Cortex of kidney (tissue), 1 donor: Measurements from ENCODE around the gene SMYD1.

ENCODE experiments used
- DNase-seq: peaks from one replicate; lab custom pipeline; 2025; lab: John Stamatoyannopoulos, UW

SMYD1 gene

DNA sequence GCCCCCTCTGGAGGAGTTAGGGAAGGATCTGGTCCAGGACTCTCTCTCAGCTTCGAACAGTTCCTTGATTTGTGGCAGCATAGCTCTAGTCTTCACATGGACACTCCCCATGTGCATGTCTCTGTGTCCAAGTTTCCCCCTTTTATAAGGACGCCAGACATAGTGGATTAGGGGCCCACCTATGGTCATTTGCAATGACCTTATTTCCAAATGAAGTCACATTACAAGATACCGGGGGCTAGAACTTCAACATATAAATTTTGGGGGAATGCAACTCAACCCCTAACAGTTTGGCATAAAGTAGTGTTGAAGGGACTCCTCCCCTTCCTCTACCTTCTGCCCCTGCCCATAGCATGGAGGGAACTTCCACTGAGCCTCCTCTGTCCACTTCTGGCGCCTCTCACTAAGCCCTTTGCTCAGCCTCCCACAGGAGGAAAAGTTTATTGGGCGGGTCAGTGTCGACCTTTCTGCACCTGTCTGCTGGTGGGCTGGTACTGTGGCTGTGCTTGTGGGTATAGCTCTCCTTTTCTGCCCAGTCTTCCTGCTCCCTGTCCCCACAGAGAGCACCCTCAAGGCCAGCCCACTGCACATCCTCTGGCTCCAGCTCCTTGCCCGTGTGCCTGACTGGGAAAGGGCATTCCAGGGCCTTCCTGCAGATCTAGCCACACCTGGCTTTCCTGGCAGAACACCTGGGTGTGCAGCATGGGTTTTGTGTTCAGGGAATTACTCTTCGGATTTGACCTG is 54.7 kb downstream of the SMYD1 start:
- no peak for DNase-seq

GRCh38 chr2:88123164-88123974 is 55.7 kb downstream of the SMYD1 start:
- DNase-seq, result no peak

DNA sequence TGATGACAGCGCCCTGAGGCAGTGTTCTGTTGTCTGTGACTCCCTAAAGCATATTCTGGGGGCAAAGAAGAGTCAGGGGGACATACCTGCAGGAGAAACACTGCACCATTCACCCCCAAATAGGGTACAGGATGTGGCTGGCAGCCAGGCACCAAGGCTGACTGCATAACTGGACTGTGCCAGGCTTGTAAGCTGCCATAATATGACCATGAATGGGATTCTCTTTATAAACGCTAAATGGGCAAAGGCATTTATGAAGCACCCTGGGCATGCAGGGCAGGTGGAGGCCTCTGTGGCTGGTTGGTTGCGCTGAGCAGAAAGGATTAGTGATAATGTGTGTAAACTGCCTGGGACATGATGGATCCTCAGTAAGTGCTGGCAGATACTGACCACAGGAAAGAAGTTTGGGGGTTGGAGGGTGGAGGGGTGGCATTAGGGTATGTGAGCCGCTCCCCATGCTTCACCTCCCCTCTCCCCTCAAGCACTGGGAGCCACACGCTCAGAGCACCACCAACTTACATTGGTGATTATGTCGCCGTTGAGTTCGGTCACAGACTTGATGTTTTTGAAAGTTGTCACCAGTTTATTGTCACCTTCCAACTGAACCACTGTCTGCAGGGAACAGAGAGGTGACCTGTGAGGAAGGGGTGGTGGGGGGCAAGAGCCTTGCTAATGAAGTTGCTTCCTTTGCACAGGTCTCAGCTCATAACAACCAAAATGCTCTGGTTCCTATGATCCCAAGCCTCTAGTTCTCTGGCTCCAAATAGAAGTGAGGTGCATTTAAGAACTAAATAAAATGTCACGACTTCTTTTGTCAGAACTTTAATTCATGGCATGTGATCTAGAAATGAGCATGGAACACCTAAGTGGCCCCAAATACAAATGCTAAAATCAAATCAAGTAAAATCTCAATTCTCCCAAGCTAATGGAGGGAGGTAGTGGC is 56.6 kb downstream of the SMYD1 start:
- DNase-seq, result no peak

DNA sequence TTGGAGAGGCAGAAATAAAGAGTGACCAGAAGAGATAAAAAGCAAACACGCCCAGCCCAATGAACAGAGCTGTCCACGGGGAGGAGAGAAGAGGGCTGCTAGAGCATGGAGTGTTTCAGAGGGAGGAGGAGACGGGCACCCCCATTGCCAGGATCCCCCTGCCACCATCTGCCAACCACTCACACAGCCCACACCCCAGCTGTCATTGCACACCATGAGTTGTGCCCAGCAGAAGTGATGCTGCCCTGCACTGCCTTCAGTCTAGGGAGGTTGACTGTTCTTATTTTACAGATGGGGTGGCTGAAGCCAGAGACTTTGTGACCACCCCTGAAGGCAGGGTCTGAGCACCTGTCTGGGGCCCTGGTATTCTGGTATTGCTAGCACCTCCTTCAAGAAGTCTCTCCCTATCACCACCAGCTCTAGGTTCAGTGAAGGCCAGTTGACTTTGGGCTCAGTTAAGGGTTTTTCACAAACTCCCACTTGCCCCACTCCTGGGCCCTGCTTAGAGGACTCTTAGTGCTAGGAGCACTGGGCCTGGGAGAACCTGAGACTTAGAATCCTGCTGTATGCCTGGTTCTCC is 57.8 kb downstream of the SMYD1 start:
- no peak for DNase-seq

GRCh38 chr2:88125924-88126771 is 58.5 kb downstream of the SMYD1 start:
- DNase-seq, result no peak

GRCh38 chr2:88126772-88127637 is 59.4 kb downstream of the SMYD1 start:
- DNase-seq, result no peak

DNA sequence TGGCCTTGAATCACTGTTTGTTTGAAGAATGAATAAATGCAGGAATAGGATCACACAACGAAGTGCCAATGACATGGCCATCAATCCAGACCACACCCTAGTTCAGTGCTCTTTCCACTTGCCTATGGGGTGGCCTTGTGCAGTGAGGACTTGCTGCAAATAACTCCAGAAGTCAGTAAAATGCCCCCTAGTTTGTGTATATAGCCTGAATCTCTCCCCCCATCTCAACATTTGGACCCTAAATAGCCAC is 59.9 kb downstream of the SMYD1 start:
- DNase-seq, result no peak

DNA sequence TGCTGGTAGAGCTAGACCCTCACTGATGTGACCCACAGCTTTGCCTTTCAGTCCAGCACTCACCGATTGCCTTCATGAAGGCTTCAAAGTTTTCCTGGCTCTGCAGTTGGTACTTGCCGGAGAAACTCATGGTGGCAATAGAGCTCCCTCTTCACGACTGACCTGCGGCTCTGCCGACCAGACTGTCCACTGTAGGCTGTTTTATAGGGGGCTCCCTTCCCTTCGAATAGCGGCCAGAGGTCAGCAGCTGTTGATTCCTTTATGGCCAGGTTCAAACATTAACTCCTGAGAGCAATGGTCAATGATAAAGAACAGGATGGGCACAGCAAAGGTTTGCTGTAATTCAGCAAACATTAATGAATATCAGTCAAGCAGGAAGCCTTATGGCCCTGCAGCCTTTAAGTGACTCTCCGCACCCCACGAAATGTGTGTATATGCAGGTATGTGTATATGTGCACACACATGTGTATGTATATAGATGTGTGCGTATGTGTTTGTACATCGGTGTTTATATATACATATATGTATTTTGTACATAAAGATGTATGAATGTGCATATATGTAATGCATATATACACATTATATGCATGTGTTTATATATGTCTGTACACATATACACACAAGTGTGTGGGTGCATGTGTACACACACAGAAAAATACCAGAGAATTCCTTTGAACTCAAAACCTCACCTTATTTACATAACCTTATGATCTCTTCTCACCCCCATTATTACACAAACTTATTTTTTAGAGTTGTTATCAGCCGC is 60.4 kb downstream of the SMYD1 start, which contains the start of gene FABP1:
FABP1 (minus strand) TSS at position 175 of the 766 bp plus-strand sequence; CDS start at position 130, 45 bp downstream.
- no peak for DNase-seq

DNA sequence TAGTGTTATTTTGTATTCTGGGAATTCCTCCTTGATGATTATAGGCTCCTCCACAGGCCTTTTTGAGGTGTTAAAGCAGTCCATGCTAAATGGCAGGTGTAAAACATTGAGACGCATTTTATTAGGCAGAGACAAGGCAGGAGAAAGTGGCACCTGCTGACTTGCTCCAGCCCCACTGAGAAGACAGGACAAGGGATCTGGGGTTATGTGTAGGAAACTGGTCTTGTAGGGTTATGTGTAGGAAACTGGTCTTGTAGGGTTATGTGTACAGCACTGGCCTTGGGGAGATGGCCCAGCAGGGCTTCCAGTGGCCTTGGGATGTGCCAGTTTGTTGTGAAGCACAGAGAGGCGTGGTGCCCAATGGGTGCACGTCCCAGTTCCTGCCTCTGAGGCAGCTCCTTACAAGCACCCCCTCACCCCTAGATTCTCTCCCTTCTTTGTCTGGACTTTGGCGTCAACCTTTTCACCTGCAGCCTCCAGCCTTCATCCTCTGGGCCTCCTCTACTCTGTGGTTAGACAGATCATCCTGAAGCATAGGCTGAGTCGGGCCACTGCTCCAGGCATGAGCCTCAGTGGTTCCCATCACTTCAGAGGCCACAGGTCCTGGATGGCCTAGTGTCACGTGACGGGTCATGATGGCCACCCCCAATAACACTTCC is 61.2 kb downstream of the SMYD1 start:
- DNase-seq, result no peak

DNA sequence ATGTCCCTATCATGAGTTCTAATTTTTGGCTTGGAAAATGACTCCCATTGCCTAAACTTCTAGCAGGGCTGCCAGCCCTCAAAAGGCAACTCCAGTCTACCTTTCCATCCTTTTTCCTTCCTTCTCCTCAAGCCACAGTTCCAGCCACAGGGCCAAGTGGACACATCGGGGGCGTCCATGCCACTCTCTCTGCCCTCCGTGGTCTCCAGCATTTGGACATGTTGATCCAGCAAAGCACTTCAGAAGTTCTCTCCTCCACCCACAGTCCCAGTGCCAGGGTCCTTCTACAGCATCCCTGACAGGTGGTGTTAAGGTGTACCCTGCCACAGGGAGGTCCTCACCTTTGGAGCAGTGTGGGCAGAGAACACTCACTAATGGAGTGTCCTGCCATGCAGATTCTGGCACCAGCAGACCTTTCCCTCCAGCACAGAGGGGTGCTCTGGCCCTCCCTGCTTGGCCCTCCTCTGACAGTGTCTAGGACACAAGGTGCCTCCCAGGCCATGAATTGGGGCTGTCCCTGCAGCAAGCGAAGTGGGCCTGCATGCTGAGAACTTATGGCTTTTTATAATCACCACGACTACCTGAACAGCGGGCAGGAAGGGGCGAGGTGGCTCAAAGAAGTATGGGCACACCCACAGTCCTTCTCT is 61.8 kb downstream of the SMYD1 start:
- DNase-seq, result no peak

DNA sequence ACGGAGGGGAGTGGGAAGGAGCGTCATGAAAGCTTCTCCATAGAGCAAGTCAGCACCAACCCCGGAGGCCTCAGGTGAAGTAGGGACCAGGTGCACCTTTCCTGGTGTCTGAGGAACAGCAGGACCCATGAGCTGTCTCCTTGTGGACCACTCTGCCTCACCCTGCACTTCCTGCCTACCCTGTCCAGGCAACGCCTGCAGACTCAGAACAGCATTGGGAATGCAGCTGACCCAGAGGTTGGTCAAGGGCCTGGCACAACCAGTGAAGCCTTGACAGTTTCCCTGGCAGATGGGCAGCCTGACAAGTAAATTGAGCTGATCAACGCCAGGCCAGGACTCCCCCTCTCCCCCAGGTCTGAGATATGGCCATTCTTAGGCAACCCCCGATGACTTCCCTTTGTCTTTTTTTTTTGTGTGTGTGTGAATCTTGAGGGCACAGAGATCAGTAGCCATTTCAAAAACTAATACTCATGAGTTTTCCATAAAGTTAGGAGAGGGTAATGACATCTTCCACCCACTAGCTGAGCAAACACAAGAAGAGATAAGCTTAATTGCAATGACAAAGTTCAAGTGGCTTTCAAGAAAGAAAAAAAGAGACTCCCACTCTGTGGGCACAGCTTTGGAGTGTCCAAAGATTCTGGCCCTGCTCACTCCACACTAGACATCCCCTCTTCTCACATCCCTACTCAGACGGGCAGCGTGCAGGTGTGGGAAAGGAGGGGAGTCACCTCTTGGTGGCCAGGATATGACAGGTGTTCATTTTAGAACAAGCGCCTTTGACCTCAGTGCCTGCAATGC is 63.8 kb downstream of the SMYD1 start:
- no peak for DNase-seq

- DNase-seq, result no peak
Measured at GRCh38 chr2:88131999-88132368, 64.4 kb downstream of the SMYD1 start.

- no peak for DNase-seq
Measured at GRCh38 chr2:88133875-88134274, 66.2 kb downstream of the SMYD1 start.

GRCh38 chr2:88136817-88137216 is 69.2 kb downstream of the SMYD1 start:
- DNase-seq, result no peak

- no peak for DNase-seq
Measured at GRCh38 chr2:88137833-88138232, 70.2 kb downstream of the SMYD1 start.

DNA sequence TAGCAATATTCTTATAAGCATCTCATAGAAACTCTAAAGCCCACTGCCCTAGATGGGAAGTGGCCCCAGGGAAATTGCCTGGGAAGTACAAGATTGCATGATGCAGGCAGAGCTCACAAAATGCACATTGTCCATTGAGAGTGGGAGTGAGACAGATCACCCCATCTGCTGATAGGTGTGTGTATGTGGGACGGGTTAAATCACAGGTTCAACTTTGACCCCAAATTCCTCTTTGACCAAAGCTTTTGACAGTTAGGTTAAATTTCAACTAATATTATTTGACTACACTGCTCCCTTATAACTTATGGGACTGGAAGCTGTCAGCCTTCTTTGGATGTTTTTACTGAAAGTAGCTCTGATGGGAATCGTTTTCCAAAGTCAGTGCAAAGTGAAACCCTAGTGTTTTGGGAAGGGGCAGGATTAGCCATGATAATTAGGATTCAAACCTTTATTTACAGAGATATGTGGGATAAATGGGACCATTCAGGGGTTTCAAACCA is 71.6 kb downstream of the SMYD1 start:
- no peak for DNase-seq

DNA sequence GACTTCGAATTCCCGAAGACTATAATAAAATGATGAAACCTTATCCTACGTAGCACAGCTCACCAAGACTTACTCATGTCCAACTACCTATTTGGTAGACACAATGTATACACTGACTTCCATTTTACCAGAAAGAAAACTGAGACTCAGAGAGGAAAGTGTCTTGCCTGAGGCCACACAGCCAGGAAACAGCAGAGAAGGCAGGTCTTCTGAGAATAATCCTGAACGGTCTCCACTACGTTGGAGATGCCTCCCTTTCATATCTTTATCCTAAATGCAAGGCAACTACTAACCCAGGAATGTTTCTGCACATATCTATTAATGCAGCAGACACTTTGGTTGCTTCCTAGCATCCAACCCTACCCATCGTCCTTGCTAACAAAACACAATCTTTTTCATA is 72.2 kb downstream of the SMYD1 start:
- DNase-seq, result no peak
